GDM1 (cell line): Measurements from ENCODE around the gene ENOX1.
"Not testable (repeated sequence)": the region's sequence is repeated elsewhere in the genome, so short reads cannot be mapped to it uniquely, and the experiment has no call there.

Experiments
- DNase-seq: peaks from one replicate; lab custom pipeline; 2025; lab: John Stamatoyannopoulos, UW

ENOX1 gene

DNA sequence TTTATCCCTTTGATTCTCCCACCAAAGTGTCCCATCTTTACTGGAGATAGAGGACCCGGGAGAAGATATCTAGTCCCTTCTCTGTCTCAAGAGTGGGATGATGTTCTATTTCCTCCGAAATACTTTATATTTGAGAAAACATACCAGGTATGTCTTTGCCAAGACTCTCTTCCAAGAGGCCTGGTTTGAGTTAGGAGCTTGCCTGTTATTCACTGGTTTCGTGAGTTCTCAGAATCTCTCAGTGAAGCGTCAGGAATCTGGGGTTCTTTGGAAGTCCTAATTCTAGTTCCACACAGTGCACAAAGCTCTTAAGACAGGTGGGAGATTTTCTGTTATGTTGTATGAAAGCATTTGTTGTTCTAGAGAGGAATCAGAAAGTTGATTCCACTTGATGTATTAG is 581.4 kb downstream of the ENOX1 start:
- no peak for DNase-seq

DNA sequence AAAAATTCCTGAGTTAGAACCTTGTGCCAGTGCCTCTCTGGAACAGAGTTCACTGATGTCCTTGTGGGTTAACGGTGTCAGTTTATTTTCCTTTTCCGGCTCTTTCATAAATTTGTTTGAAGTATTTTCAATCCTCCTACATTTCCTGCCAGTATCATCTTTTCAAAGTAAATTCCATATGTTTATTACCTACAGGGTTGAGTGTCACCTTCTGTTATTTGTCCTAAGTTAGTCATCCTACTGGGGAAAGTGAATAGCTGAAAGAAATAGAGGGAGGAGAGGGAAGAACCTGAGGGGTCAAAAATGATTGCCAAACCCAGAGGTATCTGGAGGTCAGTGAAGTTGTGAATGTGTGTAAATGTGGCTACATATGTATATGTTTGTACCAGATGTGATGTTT is 582.2 kb downstream of the ENOX1 start:
- no peak for DNase-seq

DNA sequence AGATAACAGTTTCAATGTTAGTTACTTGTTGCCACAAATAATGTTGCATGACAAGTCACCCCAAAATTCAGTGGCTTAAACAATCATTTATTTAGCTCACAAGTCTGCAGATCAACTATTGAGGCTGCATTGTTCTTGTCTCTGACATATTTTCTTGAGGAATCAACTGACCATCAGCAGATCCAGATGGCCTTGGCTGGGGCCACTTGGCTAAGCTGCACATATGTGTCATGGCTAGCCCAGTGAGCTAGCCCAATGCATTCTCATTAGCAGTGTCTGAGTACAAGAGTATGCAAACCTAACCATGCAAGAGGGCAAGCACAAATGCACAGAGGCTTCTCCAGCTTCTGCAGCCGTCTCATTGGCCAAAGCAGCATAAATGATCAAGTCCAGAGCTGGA is 583.0 kb downstream of the ENOX1 start:
- no peak for DNase-seq

DNA sequence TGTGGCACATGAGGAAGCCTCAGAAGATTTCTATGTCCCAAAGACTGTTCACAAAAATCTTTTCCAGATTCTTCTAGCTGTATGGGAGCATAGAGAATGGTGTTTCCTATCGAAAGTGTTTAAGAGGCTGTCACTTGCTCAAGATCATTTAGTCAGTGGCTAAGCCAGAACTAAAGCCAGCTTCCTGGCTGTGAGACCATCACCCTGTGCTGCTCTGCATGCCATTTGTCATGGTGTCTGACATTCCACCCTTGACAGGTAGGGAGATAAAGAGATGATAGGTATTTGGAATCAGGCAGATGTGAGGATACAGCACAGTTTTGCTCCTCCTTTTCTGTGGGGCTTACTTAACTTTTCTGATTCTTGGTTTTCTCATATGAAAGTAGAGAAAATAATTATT is 586.0 kb downstream of the ENOX1 start:
- no peak for DNase-seq

DNA sequence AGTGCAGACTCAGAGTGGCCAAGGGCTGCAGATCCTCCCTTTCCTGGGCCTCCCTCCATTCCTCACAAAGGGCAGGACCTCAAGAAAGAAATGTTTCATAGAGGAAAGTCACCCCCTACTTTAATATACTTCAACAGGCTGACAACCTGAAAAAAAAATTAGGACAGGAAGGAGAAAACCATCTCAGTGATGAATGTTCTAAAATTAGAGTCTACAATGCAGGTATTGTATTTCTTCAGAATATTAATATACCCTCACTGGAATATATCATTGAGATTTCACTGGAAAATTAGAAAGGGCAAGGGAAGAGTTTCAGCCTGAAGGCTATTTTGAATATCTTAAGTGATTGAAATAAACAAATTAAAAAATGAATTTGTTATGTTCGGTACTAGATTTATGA is 586.5 kb downstream of the ENOX1 start:
- no peak for DNase-seq

DNA sequence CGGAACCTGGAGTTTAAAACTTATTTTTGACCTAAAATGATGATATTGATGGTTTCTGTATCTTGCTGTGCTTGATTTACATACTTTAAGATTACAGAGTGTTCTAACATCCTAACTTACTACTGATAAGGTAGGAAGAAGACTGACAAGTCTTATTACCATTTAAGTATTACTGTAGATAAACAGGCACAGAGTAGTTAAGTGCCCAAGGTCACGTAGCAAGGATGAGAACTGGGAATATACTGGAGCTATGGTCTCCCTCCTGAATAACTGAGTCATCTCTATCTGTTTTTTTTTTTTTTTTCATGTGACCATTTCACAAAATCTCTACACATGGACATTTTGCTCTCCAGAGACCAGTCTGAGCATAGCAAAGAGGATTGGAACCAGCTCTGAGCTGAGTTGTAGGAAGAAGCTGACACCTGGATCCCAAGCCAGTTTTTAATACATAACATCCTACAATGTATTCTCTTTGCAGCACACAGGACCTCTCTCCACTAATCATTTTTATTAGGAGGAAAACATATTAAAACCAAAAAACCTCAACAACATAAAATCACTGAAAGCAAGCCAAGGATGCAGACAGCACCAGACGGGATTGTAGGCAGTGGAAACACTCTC is 589.9 kb downstream of the ENOX1 start:
- no peak for DNase-seq

DNA sequence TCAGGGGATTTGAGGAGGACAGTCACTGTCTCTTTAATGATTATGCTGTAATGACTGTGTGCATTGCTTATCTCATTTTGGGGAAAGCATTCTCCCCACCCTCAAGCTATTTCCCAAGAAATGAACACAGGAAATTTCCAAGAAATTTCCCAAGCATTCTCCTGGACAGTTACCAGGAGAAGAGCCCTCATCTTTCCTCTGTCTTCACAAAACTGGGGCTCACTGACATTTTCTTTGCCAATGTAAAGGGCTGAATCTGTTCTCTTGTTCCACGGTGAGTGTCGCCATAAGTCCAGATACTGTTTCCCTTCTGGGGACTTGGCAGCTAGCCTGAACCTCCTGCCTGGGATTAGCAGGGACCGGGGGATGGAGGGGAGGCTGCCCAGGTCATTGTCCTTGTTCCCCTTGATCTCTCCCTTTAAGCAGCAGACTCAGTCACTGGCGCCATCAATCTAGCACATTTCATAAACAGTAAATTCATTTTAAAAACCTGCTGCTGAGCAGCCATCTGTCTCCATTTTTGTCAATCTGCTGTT is 590.6 kb downstream of the ENOX1 start:
- DNase-seq, result no peak

DNA sequence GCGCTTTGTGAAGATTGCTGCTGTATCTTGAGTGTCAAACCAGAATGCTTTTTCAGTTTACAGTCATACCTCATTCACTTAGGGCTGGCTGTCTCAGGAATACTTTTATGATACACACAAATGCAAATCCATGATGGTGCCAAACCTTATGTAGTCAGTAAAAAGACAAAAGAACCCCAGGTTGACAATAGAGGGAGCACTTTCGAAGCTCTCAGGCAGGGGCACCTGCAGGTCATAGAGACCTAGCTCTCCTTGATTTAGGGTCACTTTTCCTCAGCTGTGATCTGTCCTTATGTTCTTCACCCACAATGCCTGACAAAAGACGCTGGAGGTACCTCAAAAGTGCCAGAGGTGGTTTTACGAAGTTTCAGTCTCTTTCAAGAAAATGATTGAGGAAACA is 591.2 kb downstream of the ENOX1 start:
- DNase-seq, result no peak

DNA sequence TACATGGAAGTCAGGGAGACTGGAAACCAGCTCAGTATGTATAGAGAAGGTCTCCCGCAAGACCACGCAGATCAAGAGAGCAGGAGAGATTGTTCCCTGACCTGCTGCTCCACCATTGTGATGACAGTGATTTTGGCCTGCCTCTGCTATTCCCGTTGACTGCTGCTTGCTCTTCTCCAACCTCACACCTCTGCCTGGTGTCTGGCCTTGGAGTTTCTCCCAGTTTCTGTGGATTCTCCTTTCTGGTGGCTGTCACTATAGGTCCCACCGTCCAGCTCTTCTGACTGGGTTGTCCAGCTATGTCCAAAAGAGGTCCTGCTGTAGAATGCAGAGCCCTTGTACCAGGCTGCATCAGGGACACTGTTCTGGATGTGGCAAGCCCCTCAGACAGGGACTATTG is 591.7 kb downstream of the ENOX1 start:
- no peak for DNase-seq

DNA sequence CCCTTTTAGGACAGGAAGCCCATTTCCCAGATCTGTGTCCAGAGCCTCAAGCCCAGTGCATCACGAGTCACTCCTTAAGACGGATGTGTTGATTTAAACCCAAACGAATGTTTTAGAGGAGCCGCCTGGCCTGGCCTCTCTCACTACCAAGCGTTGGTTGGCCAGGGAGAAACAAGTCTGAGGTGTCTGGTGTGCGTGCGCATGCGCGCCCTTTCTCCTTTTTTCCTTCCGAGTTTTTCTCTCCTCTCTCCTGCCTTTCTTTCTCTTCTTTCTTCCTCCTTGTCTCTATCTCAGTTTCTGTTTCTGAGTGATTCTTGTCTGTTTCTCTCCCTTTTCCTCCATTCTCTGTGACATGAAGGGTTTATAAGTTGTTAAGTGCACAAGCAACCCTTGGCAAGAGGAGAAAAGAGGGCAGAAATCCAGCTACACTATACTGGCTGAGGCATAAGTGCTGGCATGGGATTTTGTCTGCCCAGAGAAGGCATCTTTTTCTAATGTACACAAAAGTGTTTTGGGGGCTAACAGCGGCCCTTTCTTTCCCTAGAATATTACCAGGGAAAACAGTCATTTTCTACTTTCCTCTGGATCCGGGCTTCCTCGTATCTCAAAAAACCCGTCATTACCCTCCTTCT is 592.9 kb downstream of the ENOX1 start:
- no peak for DNase-seq

DNA sequence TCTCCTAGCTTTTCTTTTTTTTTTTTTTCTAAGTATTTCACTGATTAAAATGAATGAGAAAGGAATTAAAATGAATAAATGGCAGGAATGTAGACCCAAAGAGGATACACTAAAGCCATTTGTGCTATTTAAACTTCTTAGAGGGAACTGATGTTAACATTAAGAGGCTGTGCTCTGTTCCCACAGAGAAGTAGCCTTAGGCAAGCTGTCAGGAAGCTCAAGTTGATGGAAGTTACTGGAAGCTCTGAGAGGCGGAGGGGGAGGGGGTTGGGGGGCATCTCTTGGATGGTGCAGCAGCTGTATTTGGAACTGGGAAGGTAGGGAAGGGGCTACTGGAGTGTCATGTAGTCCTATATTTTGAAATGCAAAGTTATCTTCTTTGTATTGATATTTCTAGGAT is 595.2 kb downstream of the ENOX1 start:
- no peak for DNase-seq

DNA sequence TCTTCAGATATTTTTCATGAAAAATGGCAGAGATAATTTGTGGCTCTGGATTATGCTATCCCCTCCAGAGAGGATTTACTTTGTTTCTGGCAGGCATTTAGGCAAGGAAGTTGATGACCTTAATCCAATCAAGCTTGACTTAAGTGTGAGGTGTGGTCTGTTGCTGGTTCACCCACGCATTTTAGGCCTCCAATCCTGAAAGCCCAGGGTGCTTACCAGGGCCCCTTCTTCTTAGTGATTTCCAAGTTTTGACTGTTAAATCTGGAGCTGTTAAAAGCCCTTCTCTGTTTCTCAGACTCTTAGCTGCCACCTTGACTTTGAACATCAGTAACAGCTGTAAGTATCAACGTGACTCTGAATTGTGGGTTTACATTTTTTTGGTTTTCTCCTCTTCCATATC is 601.5 kb downstream of the ENOX1 start:
- no peak for DNase-seq

DNA sequence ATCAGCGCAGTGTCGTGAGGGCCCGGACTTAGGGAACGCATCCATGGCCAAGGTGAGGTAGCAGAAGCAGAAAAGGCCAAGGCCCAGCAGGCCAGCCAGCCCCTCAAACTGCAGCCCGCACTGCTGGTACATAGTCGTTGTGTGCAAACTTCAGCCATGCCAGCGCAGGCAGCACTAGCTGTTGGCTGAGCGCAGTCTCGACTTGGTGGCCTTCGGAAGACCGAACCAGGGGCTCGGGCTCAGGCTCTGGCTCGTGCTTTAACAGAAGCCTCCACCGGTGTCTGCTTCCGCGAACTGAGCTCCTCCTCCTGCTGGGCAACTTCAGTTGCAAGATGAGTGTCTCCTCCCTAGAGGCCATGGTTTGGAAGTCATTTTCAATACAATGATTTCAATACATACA is 605.9 kb downstream of the ENOX1 start:
- no peak for DNase-seq

DNA sequence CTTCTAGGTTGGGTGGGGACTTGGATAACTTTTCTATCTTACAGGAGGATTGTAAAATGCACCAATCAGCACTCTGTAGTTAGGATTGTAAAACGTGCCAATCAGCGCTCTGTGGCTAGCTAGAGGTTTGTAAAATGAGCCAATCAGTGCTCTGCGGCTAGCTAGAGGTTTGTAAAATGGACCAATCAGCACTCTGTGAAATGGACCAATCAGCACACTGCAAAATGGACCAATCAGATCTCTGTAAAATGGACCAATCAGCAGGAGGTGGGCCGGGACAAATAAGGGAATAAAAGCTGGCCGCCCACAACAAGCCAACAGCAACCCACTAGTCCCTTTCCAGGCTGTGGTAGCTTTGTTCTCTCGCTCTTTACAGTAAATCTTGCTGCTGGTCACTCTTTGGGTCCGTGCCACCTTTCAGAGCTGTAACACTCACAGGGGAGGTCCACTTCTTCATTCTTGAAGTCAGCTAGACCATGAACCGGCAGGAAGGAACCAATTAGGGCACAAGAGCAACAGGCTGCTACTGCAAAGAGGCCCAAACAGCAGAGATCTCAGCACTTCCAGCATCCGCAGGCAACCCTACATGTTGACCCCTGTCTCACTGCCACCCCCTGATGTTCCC is 606.6 kb downstream of the ENOX1 start:
- no peak for DNase-seq

DNA sequence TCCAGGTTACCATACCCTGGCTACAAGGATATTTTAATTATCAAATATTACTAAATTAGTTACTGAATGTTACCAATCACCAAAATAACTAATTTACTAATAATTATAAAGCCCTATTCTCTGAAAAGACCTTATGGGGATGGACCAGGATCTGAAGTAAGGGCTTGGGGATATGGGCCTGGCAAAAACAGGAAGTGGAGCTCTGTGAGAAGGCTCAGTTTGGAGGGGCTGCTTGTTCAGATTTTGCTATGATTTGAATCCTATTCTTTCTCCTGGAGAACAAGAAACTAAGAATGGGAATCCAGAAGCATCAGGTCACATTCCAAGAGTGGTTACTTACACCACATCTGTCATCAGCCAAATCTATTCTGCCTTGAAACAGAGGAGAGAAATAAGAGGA is 615.3 kb downstream of the ENOX1 start:
- DNase-seq, result no peak

DNA sequence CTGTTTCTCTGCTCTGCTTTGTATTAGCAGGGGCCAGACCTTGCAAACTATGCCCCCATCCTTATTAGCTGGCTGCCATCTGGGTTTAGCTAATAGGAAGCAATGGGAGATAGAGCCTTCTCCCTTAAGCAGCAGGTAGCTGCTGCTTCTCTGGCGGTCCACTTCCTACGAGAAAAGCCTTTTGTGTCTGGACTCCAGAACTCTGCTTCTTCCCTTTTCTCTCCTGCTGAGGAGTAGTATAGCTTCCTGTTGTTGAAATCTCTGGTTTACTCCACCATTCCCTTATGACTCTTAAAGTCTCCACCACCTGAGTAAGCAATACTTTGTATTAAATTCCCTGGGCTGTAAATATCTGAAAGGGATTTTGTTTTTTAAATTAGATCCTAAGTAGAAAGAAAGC is 616.3 kb downstream of the ENOX1 start:
- no peak for DNase-seq

DNA sequence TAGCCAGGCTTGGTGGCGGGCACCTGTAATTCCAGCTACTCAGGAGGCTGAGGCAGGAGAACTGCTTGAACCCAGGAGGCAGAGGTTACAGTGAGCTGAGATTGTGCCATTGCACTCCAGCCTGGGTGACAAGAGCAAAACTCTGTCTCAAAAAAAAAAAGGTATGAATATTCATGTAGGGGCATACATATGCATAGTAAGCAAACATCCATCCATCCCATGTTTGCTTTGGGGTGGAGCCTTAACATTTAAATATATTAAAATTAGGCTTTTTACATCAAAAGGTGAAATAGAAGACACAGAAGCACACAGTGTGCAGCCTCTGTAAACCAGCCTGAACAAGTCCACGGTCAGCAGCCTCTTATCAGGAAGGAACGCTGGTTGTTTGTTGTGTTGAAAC is 618.3 kb downstream of the ENOX1 start:
- DNase-seq, result not testable (repeated sequence)

DNA sequence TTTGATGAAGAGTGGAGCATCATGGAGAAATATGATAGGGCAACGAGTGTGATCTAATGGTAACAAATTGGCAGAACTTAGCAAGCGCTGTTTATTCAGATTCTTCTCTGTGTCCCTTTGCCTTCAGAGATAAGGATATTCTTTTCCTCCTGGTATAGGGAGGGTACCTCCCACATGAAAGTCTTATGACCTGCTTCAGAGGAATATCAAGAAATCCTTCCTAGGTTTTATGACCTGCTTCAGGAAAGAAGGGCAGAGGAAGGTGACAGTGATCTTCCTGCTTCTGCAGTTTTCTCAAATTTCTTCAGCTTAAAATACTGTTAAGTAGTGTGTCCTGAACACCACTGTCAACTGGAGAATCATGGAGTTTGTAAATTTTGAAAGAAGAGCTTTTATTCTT is 619.0 kb downstream of the ENOX1 start:
- no peak for DNase-seq

DNA sequence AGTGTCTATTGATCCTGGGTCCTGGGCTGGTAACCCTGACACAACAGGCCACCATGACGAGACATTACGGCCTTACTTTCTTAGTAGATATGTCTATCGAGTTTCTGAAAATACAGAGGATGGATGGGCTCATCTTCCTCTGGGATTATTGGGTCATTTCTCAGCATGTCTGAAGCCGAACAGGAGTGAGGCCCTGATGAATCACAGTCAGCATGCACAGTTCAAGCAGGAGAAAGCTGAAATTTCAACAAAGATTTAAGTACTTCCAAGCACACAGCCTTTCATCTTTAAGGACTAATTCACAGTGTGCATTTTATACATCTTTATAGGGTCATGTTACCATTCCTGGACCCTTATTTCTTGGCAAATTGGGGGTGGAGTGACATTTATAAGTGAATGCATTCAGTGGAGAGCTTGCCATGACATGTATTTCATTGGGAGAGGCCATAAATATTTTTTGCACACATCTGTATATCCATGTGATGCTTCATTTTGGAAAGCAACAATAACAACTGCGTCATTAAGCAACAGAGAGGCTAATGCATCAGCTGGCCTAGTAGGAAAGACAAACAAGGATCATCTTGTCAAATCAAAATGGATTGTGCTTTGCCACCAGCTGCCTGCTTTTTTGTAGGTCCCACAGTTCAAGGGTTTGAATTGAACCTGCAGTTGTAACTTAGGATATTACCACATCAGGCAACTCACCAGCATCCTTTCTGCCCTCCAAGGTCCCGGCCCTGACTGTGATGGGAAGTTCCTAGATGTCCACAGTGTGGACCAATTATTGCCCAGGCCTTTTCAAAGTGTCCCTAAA is 619.9 kb downstream of the ENOX1 start:
- no peak for DNase-seq
